HG03378 (cell line): ENCODE data around the gene GTF2F2.

Source experiments
- ATAC-seq: cut with Tn5 transposase; IDR thresholded peaks from one replicate; pipeline ENCODE4 v1.9.1; 2021; ENCODE audit warnings: mild to moderate bottlenecking, moderate library complexity; ENCODE audit not compliant: unreplicated experiment

GTF2F2 gene

DNA sequence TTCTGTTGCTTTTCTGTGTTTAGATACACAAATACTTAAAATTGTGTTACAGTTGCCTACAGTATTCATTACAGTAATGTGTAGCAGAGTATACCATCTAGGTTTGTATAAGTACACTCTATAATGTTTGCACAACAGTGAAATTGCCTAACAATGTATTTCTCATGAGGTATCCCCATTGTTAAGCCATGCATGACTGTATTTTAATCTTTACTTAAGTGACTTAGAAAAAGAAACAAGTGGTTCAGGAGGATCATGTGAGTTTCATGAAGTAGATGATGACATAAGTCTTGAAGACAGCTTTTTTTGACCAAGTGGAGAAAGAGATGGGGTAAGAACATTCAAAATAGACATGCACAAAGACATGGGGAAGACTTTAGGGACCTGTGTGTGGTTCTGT lies 88.9 kb downstream of the GTF2F2 start:
- no peak for ATAC-seq

GRCh38 chr13:45215392-45216077 lies 95.2 kb downstream of the GTF2F2 start:
- no peak for ATAC-seq

GRCh38 chr13:45216193-45216592 lies 95.9 kb downstream of the GTF2F2 start:
- ATAC-seq, result no peak

DNA sequence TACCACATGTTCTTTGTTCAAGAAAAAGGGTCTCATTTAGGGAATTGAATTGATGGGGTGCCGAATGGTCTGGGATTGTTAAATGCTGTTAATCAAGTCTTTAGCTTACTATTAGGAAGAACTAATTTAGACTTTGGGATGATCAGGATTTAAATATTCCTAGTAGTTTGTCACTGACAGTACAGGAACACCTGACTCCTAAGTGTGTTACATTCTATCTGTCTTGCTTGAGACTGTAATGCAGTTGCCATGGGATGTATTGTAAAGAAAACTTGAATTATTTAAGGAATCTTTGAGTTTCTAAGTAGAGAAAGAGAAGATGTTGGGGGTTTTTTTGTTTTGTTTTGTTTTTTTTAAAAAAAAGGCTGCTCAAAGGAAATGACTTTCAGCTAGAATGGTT lies 98.4 kb downstream of the GTF2F2 start:
- ATAC-seq, result no peak

- no peak for ATAC-seq
Measured at GRCh38 chr13:45219123-45219891, 99.0 kb downstream of the GTF2F2 start.

- ATAC-seq, result no peak
Measured at GRCh38 chr13:45219938-45220375, 99.6 kb downstream of the GTF2F2 start.

DNA sequence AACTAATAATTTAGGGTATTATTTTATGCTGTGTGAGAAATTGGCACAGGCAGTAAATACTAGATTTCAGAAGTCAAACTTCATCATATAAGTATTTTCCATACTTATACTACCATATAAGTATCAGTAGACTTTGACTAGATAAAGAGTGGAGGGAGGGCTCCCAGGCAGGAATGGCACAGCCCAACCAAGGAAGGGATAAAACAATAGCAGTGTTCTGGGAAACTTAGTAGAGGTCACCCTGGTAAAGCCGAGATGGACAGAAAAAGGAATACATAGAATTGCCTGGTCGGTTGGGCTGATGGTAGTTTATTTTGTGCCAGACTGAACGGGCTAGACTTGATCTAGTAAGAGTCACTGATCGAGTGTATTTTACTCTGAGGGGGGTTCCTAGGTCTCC lies 100.1 kb downstream of the GTF2F2 start:
- no peak for ATAC-seq

DNA sequence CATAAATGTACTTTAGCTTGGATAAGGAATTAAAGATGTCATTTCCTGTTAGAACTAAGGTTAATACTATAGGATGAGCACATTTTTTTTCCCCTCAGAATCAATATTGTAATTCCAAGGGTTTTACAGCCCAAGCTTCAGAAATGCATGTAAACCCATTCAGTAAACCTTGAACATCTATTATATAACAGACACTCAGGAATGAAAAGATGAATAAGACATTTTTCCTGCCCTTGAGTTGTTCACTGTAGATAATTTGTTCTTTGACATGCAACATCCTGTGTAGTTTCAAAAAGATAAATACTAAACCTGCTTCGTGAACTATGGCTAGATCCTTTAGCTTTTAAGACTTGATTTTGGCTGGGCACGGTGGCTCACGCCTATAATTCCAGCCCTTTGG lies 102.2 kb downstream of the GTF2F2 start:
- ATAC-seq, result no peak

- no peak for ATAC-seq
Measured at GRCh38 chr13:45222919-45223318, 102.6 kb downstream of the GTF2F2 start.

DNA sequence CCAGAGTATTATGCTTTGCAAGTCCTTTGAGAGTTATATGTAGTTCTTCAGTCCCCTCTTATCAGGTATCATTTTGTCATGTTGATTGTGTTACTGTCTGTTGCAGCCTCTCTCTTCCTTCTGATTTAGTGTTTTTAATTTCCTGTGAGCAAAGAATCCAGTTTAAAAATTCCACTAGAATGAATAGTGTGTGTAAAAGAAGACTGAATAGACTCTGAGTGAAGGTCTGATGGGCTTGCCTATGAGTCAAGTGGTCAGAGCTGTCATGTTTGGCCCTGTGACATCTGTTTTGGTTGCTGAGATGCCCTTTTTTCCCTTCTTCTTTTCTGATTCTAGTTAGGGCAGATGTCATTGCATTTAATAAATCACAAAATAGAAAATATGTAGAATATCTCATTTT lies 103.9 kb downstream of the GTF2F2 start:
- no peak for ATAC-seq

DNA sequence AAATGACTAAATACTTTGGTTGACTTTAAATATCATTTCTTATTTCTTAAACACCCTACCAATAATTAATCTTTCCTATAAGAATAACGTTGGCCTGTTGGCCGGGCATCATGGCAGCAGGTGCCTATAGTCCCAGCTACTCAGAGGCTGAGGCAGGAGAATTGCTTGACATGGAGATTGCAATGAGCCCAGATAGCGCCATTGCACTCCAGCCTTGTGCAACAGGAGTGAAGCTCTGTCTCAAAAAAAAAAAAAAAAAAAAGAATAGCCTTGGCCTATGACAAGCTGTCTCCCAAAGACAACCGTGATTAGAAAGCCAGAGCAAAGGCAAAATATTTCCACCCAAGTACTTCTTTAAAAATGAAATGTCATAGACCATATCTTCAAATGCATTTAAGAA lies 105.1 kb downstream of the GTF2F2 start:
- ATAC-seq, result no peak

DNA sequence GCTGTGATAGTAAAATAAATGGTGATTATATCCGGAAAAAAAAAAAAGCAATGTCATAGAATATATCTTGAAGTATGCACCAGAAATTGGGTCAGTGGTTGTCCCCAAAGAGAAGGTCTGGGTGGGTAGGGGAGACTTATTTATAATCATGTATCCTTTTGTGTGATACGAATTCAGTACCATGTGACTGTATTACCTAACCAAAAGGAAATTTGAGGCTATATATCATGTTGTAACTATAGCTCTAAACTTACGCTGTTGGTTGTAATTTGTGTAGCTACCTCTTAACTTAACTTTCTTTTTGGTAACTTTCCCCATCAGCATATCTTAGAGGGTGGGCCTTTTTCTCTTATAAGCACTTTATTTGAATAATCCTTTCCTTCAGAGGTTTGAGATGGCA lies 105.7 kb downstream of the GTF2F2 start:
- no peak for ATAC-seq

DNA sequence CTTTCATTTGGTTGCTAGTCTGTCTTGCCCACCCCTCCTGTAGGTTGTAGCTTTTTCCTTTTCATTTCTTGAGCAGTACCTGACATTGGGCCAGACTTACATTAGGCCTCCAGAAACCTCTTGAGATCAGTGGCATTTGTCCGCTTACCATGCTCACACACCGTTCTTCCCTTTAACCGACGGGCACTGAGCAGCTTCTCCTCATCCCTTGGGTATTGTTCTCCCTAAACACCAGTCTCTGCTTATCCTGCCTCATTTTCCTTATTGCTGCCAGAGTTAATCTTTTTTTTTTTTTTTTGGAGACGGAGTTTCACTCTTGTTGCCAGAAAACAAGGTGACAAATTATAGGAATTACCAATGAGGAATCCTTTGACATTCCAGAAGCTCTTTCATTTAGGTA lies 107.7 kb downstream of the GTF2F2 start:
- no peak for ATAC-seq

DNA sequence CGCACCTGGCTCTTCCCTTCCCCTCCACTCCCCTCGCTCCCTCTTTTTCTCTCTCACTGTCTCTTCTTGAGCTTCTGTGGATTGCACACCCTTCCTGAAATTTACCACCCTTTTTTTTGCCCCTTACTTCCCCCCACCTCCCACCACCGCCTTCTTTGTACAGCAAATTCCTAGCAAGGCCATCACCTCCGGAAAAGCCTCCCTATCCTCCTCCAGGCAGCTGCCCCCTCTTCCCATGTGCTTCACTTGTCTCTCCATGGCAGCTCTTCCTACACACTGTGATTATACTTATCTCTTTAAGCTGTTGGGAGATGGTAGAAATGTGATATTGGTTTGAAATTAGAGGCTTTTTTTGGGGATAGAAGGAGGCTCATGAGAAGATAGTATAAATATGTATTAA lies 108.9 kb downstream of the GTF2F2 start:
- no peak for ATAC-seq

GRCh38 chr13:45231305-45231704 lies 111.0 kb downstream of the GTF2F2 start:
- ATAC-seq, result no peak

DNA sequence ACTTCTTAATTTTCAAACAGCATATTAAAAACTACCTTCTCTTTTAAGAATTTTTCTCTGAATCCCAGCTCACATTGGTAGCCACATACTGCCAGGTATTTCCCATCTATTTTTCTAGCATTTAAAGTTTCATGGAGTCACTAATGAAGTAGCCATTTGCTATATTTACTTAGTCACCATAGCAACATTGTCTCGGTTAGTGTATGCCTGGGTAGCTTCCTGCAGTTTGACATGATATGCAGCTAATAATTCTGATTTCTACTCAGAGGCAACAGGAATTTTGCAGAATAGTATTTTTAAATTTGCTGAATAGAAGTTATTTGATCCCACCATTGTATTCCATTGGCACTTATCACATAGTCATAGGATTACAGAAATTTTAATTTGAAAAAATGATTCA lies 111.4 kb downstream of the GTF2F2 start:
- no peak for ATAC-seq

DNA sequence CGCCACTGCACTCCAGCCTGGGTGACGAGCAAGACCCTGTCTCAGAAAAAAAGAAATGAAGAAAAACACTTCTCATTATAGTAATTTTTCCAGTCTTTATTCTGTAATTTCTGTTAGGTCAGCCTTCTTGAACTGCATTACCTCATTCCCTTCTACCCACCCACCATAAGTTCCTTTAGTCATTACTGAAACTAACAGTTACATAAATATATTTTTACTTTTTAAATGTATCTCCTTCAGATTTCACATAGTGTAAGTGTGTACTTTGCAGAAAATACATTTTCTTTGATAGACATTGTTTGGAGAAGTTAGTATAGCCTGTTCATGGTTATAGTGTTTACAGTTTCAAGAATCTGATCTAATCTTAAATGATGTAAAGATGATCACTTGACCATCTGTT lies 112.3 kb downstream of the GTF2F2 start:
- ATAC-seq, result no peak

- no peak for ATAC-seq
Measured at GRCh38 chr13:45238945-45239795, 118.9 kb downstream of the GTF2F2 start.

DNA sequence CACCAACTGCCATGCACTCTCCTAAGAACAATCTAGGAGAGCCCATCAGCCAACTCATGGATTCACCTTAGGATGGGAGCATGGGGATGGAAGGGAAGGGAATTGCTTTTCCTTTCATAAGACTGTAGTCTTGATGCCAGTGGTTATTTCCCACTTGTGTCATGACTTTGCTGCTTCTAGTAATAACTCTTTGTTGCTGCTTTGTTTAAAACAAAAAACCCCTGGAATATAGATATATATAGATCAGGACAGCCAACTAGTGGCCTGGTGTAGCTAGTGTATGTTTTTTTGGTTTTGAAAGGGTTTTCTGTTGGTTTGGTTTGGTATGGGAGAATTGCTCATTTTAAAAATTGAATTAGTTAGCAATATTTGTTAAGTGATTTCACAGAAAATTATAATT lies 119.8 kb downstream of the GTF2F2 start:
- ATAC-seq, result no peak

GRCh38 chr13:45242070-45242469 lies 121.8 kb downstream of the GTF2F2 start:
- ATAC-seq, result no peak

- no peak for ATAC-seq
Measured at GRCh38 chr13:45242524-45242923, 122.2 kb downstream of the GTF2F2 start.

DNA sequence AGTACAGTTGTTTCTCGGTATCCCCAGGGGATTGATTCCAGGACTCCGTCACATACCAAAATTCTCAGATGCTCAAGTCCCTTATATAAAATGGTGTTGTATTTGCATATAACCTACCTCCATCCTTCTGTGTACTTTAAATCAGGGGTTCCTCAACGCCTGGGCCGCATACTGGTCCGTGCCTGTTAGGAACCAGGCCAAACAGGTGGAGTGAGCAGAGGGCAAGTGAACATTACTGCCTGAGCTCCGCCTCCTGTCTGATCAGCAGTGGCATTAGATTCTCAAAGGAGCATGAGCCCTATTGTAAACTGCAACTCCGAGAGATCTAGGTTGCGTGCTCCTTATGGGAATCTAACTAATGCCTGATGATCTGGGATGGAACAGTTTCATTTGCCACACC lies 122.8 kb downstream of the GTF2F2 start:
- no peak for ATAC-seq
